WERI-Rb-1 (cell line): ENCODE measurements around the gene TMEM167B.
A peak's percentile ranks its signal among the peaks of the same experiment; 100 is the strongest.

Experiments used
- DNase-seq: peaks from one replicate; pipeline ENCODE4 v3.0.0-alpha.2; 2020
- H3K27ac ChIP-seq: fragments of 250-450 bp; sonication (Bioruptor Pico); 2 replicates; pipeline ENCODE4 v1.5.1; 2020; ENCODE audit warnings: mild to moderate bottlenecking, moderate library complexity
- H3K27me3 ChIP-seq: fragments of 250-450 bp; sonication (Bioruptor Pico); 2 replicates; pipeline ENCODE4 v1.5.1; 2021; ENCODE audit warnings: mild to moderate bottlenecking, low read depth, moderate library complexity; ENCODE audit not compliant: insufficient read depth, severe bottlenecking
- H3K36me3 ChIP-seq: fragments of 250-450 bp; sonication (Bioruptor Pico); 2 replicates; pipeline ENCODE4 v1.5.1; 2020; ENCODE audit warnings: mild to moderate bottlenecking, moderate library complexity
- H3K4me3 ChIP-seq: 2 replicates; pipeline ENCODE4 v1.5.1; 2011; ENCODE audit warnings: low read depth, mild to moderate bottlenecking, control low read depth, low read length
- H3K9me3 ChIP-seq: fragments of 250-450 bp; sonication (Bioruptor Pico); 2 replicates; pipeline ENCODE4 v1.5.1; 2021; ENCODE audit warnings: mild to moderate bottlenecking, moderate library complexity; ENCODE audit not compliant: severe bottlenecking
- CTCF ChIP-seq: IDR thresholded peaks from 2 replicates; pipeline ENCODE4 v1.5.1; 2011; ENCODE audit warnings: low read depth, mild to moderate bottlenecking, control low read depth, inconsistent platforms, low read length

Gene TMEM167B

GRCh38 chr1:109075531-109076490, 14.8 kb upstream of the TMEM167B start, which contains the start of gene TAF13:
TAF13 (minus strand) TSS chr1:109076003; CDS start chr1:109075947, 56 bp downstream.
- Histone ChIP-seq H3K27ac (peak within 1 kb of the TSS; percentile 97), H3K4me3 (peak within 1 kb of the TSS; percentile 57), H3K36me3 (peaks cover 11% of the 10 kb centered on the region), H3K9me3 (no peaks in the 10 kb centered on the region), H3K27me3 (no peaks in the 10 kb centered on the region)
- DNase-seq = peak; percentile 95
- TF ChIP-seq CTCF = no peak

GRCh38 chr1:109078317-109078716, 12.2 kb upstream of the TMEM167B start:
- TF ChIP-seq CTCF = no peak
- no peaks in the 10 kb centered on the region for H3K27me3 ChIP-seq
- H3K9me3 ChIP-seq = no peaks in the 10 kb centered on the region
- no peak for DNase-seq
- peaks cover 4% of the 10 kb centered on the region; the same call in 1 of the 2 replicates for H3K36me3 ChIP-seq
- H3K4me3 ChIP-seq = no peak overlapping the region
- no peak overlapping the region for H3K27ac ChIP-seq

DNA sequence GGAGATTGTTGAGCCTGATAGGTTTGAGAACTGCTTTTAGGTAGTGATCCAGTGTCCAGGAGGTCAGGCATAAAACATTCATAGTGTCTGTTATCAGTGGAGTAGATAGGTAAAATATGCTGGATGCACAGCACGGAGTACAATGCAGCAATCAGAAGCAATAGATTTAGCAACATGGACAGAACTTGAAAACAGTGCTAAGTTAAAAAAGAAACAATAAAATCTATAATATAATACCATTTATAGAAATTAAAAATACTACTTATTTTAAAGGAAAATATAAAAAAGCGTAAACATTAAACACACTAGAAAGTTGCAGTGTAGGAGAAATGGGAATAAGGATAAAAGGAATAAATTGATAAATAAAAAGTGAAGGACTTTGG, 11.3 kb upstream of the TMEM167B start:
- Histone ChIP-seq H3K9me3 (no peaks in the 10 kb centered on the region), H3K27me3 (no peaks in the 10 kb centered on the region), H3K27ac (no peak overlapping the region), H3K4me3 (no peak overlapping the region), H3K36me3 (no peaks in the 10 kb centered on the region)
- no peak for TF ChIP-seq CTCF
- no peak for DNase-seq

GRCh38 chr1:109080441-109081082, 10.0 kb upstream of the TMEM167B start:
- Histone ChIP-seq H3K36me3 (no peaks in the 10 kb centered on the region), H3K27ac (no peak overlapping the region), H3K9me3 (no peaks in the 10 kb centered on the region), H3K4me3 (no peak overlapping the region), H3K27me3 (no peaks in the 10 kb centered on the region)
- no peak for TF ChIP-seq CTCF
- DNase-seq = no peak

DNA sequence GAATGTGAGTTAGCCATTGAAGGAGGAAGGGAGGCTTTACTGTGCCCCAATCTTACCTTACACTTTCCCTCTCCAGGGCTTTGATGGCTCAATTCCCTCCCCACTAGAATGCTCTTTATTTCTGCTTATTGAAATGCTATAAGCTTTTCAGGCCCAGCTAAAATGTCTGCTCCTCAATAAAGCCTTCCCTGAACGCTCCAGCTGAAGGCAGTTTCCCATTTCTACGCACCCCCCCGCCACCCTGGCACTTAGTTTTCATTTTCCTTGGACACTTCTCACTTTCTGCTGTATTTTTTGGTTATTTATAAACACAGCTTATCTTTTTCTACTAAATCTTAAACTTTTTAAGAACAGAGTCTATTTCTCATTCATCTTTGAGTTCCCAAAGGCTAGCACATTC, 7.1 kb upstream of the TMEM167B start:
- Histone ChIP-seq H3K9me3 (no peaks in the 10 kb centered on the region), H3K36me3 (no peaks in the 10 kb centered on the region), H3K4me3 (no peak overlapping the region), H3K27me3 (no peaks in the 10 kb centered on the region), H3K27ac (no peak overlapping the region)
- DNase-seq = no peak
- no peak for TF ChIP-seq CTCF
